Neural crest cell (in vitro differentiated cells): ENCODE measurements around the gene POLDIP3. TPM values are rescaled to one million over a fixed set of nuclear protein-coding genes. Genes with fewer than 3 reads are reported as not detected.
"Not testable (repeated sequence)": the region's sequence is repeated elsewhere in the genome, so short reads cannot be mapped to it uniquely, and the experiment has no call there.

ENCODE experiments used
- DNase-seq: peaks from one replicate; pipeline ENCODE4 v3.0.0; 2021; ENCODE audit warnings: low read depth, mixed read lengths, low spot score
- H3K27ac Mint-ChIP-seq: one replicate; pipeline ENCODE4 v1.8.0; 2021; ENCODE audit warnings: mild to moderate bottlenecking, mixed read lengths; ENCODE audit not compliant: unreplicated experiment
- H3K27me3 Mint-ChIP-seq: 2 replicates; pipeline ENCODE4 v1.8.0; 2021; ENCODE audit warnings: low read depth, mild to moderate bottlenecking, mixed read lengths
- H3K36me3 Mint-ChIP-seq: 2 replicates; pipeline ENCODE4 v1.8.0; 2021; ENCODE audit warnings: low read depth, mild to moderate bottlenecking, mixed read lengths
- H3K4me1 Mint-ChIP-seq: 2 replicates; pipeline ENCODE4 v1.8.0; 2021; ENCODE audit warnings: mixed read lengths
- H3K4me3 Mint-ChIP-seq: one replicate; pipeline ENCODE4 v1.8.0; 2021; ENCODE audit warnings: mild to moderate bottlenecking, mixed read lengths
- H3K9me3 Mint-ChIP-seq: 2 replicates; pipeline ENCODE4 v1.8.0; 2021; ENCODE audit warnings: mixed read lengths
- total RNA-seq: library from RNA; stranded (reverse); gene quantifications from 2 replicates; pipeline ENCODE4 v1.2.1, GENCODE V29; 2021
- TF ChIP-seq, protein P1 (sequence below): fragments of 200-600 bp; sonication (generic); conservative IDR thresholded peaks from 2 replicates; pipeline ENCODE4 v1.5.0; 2021; ENCODE audit warnings: antibody characterized with exemption, mild to moderate bottlenecking

POLDIP3 gene
- total RNA-seq, 1 donor from 2014 or later: 110 TPM

DNA sequence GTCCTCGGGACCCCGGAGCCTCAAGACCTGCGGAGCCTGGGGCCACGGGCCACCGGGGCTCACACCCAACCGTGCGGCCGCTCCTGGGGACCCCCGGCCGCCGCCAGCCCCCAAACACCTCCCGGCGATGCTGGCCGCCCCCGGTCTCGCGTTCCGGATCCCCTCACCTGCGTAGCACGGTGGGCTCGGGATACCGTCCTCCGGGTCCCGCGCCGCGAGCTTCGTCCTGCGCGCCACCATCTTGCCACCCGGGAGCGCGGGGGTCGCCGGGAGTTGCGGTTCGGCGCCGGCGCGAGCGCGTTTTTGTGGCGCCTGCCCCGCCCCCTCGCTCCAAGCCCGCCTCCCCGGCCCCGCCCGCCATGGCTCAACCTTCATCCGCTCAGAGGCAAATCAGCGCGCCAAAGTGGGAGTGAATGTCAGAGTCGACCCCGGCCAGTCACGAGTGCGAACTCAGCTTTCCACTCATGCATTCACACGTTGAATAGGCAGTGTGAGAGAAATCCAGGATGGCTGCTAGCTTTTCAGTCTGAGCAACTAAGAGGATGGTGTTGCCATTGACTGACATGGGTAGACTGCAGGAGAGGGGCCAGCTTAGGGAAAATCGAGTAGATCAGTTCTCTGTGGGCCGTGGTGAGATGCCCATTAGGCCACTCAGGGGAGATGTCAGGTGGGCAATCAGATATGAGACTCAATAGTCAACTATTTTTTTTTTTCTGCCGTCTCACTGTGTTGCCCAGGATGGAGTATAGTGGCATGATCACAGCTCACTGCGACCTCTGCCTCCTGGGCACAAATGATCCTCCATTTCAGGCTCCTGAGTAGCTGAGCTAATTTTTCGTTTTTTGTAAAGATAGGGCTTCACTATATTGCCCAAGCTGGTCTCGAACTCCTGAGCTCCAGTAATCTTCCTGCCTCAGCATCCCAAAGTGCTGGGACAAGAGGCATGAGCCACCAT is 32.6 kb downstream of the POLDIP3 start:
- Mint-ChIP-seq H3K27ac (peak overlapping the region; percentile 92), H3K9me3 (no peaks in the 10 kb centered on the region), H3K27me3 (no peaks in the 10 kb centered on the region), H3K36me3 (peaks cover 8% of the 10 kb centered on the region), H3K4me3 (peak overlapping the region; percentile 94), H3K4me1 (peaks cover 13% of the 10 kb centered on the region)
- TF ChIP-seq, protein P1, sequence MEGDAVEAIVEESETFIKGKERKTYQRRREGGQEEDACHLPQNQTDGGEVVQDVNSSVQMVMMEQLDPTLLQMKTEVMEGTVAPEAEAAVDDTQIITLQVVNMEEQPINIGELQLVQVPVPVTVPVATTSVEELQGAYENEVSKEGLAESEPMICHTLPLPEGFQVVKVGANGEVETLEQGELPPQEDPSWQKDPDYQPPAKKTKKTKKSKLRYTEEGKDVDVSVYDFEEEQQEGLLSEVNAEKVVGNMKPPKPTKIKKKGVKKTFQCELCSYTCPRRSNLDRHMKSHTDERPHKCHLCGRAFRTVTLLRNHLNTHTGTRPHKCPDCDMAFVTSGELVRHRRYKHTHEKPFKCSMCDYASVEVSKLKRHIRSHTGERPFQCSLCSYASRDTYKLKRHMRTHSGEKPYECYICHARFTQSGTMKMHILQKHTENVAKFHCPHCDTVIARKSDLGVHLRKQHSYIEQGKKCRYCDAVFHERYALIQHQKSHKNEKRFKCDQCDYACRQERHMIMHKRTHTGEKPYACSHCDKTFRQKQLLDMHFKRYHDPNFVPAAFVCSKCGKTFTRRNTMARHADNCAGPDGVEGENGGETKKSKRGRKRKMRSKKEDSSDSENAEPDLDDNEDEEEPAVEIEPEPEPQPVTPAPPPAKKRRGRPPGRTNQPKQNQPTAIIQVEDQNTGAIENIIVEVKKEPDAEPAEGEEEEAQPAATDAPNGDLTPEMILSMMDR: no peak
- DNase-seq: peak; percentile 69

DNA sequence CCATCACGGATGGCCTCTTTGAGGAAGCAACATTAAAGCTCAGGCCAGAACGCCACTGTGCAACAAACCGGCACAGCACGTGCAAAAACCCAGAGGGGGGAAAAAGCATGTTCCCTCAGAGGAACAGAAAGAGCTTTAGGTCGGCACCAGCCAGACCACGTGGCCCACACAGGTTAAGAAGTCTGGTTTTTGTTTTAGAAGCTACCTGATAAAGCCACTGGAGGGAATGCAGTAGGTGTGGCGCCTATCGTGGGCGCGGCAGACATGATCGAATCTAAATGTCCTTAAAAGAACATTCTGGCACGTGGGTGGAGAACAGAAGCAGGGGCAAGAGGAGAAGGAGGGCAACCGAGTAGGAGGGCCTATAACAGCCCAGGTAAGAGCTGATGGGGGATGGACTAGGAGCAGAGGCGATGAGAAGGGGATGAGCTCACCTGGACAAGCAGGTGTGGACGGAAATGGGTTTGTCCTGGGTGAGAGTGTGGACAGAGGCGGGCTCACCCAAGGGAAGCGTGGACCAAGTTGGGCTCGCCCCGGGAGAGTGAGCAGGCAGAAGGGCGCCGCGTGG is 33.4 kb downstream of the POLDIP3 start:
- H3K27ac Mint-ChIP-seq: peak overlapping the region; percentile 95
- H3K4me3 Mint-ChIP-seq: peak overlapping the region; percentile 94
- H3K27me3 Mint-ChIP-seq, H3K9me3 Mint-ChIP-seq, DNase-seq, H3K36me3 Mint-ChIP-seq: not testable (repeated sequence)
- peaks cover 13% of the 10 kb centered on the region for H3K4me1 Mint-ChIP-seq

DNA sequence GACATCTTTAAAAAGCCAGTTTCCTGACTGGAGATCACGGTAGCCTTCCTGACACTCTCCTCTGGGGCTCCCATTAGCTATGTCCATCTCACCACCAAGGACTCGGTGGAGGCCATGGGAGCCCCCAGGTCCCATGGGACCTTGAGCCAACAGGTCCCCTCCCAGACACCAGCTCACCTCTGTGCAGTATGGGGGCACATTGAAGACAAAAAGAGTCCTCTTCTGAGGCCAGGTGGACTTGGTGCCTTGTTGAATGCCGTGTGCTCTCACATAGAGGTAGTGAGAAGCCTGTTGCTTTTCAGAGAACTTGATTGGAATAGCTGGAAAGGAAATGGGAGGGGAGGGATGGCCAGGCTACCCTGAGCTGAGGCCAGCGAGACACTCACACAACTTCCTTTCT is 34.6 kb downstream of the POLDIP3 start:
- DNase-seq, H3K27ac Mint-ChIP-seq, H3K36me3 Mint-ChIP-seq, H3K27me3 Mint-ChIP-seq, H3K9me3 Mint-ChIP-seq: not testable (repeated sequence)
- Mint-ChIP-seq H3K4me3 (peak overlapping the region; percentile 65), H3K4me1 (peaks cover 13% of the 10 kb centered on the region)

DNA sequence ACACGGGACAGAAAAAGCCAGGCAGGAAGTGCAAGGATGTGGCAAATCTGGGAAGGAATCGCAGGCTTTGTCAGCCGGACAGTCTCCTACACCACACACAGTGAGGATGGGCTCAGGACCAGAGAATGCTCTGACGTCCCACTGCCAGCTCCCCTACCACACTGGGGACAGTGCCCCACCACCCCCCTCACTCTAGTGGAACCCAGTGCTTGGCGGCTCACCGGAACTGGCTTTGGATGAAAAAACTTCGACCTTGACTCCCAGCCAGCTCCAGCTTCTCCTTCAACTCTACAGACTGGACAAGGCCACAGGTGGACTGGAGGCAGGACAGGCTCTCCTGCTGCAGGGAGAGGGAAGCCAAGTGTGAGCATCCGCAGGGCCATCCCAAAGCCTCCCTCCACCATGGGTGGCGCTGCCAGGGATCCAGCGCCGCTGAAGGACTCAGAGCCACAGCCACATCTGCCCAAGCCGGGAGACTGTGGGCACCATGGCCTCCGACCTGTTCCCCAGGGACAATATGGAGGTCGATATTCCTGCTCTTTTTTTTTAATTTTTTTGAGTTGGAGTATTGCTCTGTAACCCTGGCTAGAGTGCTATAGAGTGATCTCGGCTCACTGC is 37.0 kb downstream of the POLDIP3 start:
- no peak for DNase-seq
- Mint-ChIP-seq H3K4me3 (peak overlapping the region; percentile 15), H3K27ac (no peak overlapping the region), H3K4me1 (peaks cover 13% of the 10 kb centered on the region), H3K9me3 (no peaks in the 10 kb centered on the region), H3K27me3 (no peaks in the 10 kb centered on the region), H3K36me3 (peaks cover 3% of the 10 kb centered on the region)
- TF ChIP-seq, protein P1: no peak

DNA sequence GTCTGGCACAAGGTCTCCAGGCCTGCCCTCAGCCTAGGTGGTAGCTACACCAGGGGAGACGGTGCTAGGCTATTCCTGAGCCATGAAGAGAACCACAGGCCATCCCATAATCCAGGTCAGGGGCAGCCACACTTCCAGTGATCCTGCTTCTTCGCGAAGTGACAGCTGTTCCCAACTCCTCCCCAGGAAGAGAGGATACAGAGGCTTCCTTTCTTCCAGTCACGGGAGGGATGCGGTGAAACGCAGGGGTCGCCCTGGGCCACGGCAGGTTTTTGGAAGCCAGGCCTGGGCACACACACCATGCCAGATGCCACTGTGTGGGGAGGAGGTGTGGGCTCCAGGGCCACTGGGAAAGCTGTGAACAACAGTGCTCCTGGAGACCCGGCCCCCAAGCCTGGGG is 37.5 kb downstream of the POLDIP3 start:
- not testable (repeated sequence) for H3K4me1 Mint-ChIP-seq, H3K9me3 Mint-ChIP-seq, H3K36me3 Mint-ChIP-seq

DNA sequence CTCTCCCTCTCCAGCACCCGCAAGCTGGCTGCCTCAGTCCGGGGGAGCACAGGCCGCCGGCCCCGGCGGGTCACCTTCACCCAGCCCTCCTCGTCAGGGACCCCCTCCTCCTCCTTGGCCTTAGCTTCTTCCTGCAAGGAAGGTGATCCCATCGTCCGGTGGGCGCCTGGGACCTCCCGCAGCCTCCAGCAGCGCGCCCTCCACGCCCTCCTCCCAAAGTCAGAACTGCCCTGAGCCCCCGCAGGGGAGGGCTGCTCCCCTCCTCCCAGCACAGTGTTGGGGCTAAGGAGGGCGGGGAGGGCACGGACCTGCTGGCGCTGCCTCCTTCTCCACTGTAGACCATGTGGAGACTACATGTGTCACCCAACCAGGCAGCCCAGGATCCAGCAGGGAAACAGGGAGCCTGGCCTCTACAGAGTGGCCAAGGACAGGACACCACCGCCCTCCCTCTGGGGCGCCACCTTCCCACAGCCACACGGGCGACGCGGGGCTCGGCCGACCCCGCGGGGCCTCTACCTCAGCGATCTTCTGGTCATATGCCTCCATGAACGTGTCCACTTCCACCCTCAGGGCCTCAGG is 38.6 kb downstream of the POLDIP3 start:
- not testable (repeated sequence) for H3K36me3 Mint-ChIP-seq

More for the DNA sequence above, 37.5 kb downstream of the POLDIP3 start:
- not testable (repeated sequence) for H3K4me3 Mint-ChIP-seq, DNase-seq, H3K27me3 Mint-ChIP-seq
- H3K27ac Mint-ChIP-seq: peak overlapping the region; percentile 35

DNA sequence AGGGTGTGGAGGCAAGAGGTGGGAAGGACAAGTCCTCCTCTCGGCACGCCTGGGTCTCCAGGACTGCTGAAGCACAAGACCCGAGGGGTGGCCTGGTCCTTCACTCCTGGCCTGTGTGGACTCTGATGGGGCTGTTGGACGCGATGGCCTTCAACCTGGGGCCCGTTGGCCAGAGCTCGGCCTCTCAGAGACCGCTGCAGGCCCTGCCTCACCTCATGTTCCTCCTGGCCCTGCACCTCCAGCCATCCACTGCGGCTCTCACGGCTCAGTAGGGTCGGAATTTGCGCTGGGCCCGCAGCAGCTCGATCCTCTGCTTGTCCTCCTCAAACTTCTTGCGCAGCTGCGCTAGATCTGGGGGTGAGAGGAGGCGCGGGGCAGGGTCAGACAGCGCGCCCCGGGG is 40.2 kb downstream of the POLDIP3 start:
- not testable (repeated sequence) for H3K36me3 Mint-ChIP-seq, H3K4me3 Mint-ChIP-seq, H3K4me1 Mint-ChIP-seq, H3K9me3 Mint-ChIP-seq, H3K27me3 Mint-ChIP-seq, DNase-seq, H3K27ac Mint-ChIP-seq

More for the DNA sequence above, 38.6 kb downstream of the POLDIP3 start:
- H3K4me1 Mint-ChIP-seq, H3K4me3 Mint-ChIP-seq, H3K9me3 Mint-ChIP-seq, DNase-seq, H3K27me3 Mint-ChIP-seq, H3K27ac Mint-ChIP-seq: not testable (repeated sequence)

DNA sequence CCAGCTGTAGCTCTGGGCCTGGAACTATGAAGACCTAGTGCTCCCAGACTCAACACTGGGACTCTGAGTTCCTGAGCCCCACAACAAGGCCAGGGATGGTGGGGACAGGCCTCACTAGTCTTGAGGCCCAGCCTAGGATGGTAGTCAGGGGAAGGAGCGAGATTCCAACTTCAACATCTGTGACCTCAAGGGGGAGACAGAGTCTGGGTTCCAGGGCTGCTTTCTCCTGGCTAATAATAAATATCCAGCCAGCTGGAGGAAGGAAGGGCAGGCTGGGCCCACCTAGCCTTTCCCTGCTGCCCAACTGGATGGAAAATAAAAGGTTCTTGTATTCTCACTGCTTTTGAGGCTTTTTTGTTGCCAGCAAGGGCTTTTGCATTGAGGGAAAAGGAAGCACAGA is 40.6 kb downstream of the POLDIP3 start:
- not testable (repeated sequence) for DNase-seq, H3K36me3 Mint-ChIP-seq, H3K4me1 Mint-ChIP-seq, H3K27me3 Mint-ChIP-seq, H3K9me3 Mint-ChIP-seq, H3K27ac Mint-ChIP-seq, H3K4me3 Mint-ChIP-seq

DNA sequence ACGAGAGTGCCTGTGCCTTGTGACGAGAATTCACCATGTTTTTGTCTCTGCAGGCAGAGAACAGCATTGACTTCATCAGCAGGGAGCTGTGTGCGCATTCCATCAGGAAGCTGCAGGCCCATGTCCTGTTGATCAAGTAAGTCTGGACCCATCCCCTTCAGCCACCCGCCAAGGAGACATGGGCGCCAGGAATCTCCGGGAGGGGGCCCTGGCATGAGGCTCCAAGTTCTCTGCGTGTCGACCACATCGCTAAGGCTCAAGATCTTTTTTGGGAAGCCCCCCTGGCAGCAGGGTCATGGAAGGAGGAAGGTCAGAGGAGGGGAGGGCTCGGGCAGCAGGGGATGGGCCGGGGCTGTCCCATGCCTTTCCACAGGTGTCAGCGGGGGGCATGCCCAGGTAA is 43.6 kb downstream of the POLDIP3 start:
- H3K4me1 Mint-ChIP-seq, H3K4me3 Mint-ChIP-seq, H3K27me3 Mint-ChIP-seq, H3K27ac Mint-ChIP-seq, DNase-seq, H3K36me3 Mint-ChIP-seq, H3K9me3 Mint-ChIP-seq: not testable (repeated sequence)

DNA sequence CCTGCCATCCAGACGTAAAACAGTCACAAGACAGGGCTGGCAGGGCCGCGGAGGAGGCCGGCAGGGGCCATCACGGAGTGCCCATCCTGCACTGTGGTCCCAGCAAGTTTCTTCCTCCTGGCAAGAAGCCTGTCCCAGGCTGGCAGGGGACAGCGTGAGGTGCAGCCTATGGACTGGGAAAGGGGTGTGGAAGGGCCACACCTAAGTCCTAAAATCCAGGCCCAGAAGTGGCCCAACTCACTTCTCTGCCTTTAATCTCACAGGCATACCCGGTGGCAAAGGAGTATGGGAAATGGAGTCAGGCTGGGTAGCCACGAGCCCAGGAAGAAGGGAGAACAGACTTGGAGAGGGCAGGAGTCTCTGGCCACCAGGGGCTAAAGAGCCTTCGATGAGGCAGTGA is 44.1 kb downstream of the POLDIP3 start:
- not testable (repeated sequence) for H3K9me3 Mint-ChIP-seq, H3K4me1 Mint-ChIP-seq, H3K27me3 Mint-ChIP-seq, H3K27ac Mint-ChIP-seq, H3K36me3 Mint-ChIP-seq, DNase-seq
- H3K4me3 Mint-ChIP-seq: peak overlapping the region; percentile 54

DNA sequence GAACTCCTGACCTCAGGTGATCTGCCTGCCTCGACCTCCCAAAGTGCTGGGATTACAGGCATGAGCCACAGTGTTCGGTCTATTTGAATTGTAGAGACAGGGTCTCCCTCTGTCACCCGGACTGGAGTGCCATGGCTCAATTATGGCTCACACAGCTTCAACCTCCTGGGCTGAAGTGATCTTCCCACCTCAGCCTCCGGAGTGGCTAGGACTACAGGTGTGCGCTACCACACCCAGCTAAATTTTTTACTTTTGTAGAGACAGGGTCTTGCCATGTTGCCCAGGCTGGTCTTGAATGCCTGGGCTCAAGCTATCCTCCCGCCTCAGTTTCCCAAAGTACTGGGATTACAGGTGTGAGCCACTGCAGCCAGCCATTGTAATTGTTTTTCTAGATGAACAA is 46.7 kb downstream of the POLDIP3 start:
- H3K4me3 Mint-ChIP-seq, H3K27me3 Mint-ChIP-seq, H3K27ac Mint-ChIP-seq, H3K4me1 Mint-ChIP-seq, DNase-seq, H3K36me3 Mint-ChIP-seq, H3K9me3 Mint-ChIP-seq: not testable (repeated sequence)
